ENCODE measurements around the gene LIN9.
A peak's percentile ranks its signal among the peaks of the same experiment; 100 is the strongest.

Gene LIN9

GRCh38 chr1:226318471-226318870, 9.5 kb upstream of the LIN9 start:
- no peak for DNase-seq (ENCODE audit: low read depth)

GRCh38 chr1:226314055-226314454, 5.1 kb upstream of the LIN9 start:
- no peak for DNase-seq (ENCODE audit: low read depth)

- DNase-seq (ENCODE audit: low read depth): no peak
These were observed 3.1 kb upstream of the LIN9 start for GRCh38 chr1:226312065-226312464.

GRCh38 chr1:226311376-226311775, 2.4 kb upstream of the LIN9 start:
- no peak for DNase-seq (ENCODE audit: low read depth)

GRCh38 chr1:226310637-226311195, 1.8 kb upstream of the LIN9 start:
- no peak for DNase-seq (ENCODE audit: low read depth)

GRCh38 chr1:226310245-226310540, 1.2 kb upstream of the LIN9 start:
- DNase-seq (ENCODE audit: low read depth): no peak

GRCh38 chr1:226309398-226310244, 657 bp upstream of the LIN9 start:
- peak; percentile 14 for DNase-seq (ENCODE audit: low read depth)

GRCh38 chr1:226308166-226308722, 720 bp downstream of the LIN9 start:
- no peak for DNase-seq (ENCODE audit: low read depth)

GRCh38 chr1:226306425-226306824, 2.5 kb downstream of the LIN9 start:
- DNase-seq (ENCODE audit: low read depth): no peak

GRCh38 chr1:226305184-226305583, 3.8 kb downstream of the LIN9 start:
- DNase-seq (ENCODE audit: low read depth): no peak

GRCh38 chr1:226304291-226304955, 4.5 kb downstream of the LIN9 start:
- DNase-seq (ENCODE audit: low read depth): no peak

GRCh38 chr1:226302731-226303130, 6.2 kb downstream of the LIN9 start:
- DNase-seq (ENCODE audit: low read depth): no peak

- no peak for DNase-seq (ENCODE audit: low read depth)
These were observed 12.1 kb downstream of the LIN9 start for GRCh38 chr1:226296911-226297310.

GRCh38 chr1:226293553-226293920, 15.4 kb downstream of the LIN9 start:
- DNase-seq (ENCODE audit: low read depth): no peak

- no peak for DNase-seq (ENCODE audit: low read depth)
These were observed 16.0 kb downstream of the LIN9 start for GRCh38 chr1:226292874-226293552.

GRCh38 chr1:226287587-226287986, 21.4 kb downstream of the LIN9 start:
- peak; percentile 18 for DNase-seq (ENCODE audit: low read depth)

GRCh38 chr1:226281058-226281457, 27.9 kb downstream of the LIN9 start:
- DNase-seq (ENCODE audit: low read depth): no peak

- DNase-seq (ENCODE audit: low read depth): no peak
These were observed 29.5 kb downstream of the LIN9 start for GRCh38 chr1:226279498-226279897.

- DNase-seq (ENCODE audit: low read depth): no peak
These were observed 31.1 kb downstream of the LIN9 start for GRCh38 chr1:226277897-226278296.

- DNase-seq (ENCODE audit: low read depth): no peak
These were observed 32.0 kb downstream of the LIN9 start for GRCh38 chr1:226276987-226277386.

GRCh38 chr1:226276077-226276682, 32.8 kb downstream of the LIN9 start:
- DNase-seq (ENCODE audit: low read depth): no peak

- peak; percentile 41 for DNase-seq (ENCODE audit: low read depth)
These were observed 34.8 kb downstream of the LIN9 start for GRCh38 chr1:226274138-226274537.

All from amniotic epithelial cell (primary cell).